HG02840 (cell line): ENCODE results near the gene LUC7L.
A peak's percentile ranks its signal among the peaks of the same experiment; 100 is the strongest.
"Not testable (repeated sequence)": the region's sequence is repeated elsewhere in the genome, so short reads cannot be mapped to it uniquely, and the experiment has no call there.

Source experiments
- ATAC-seq: cut with Tn5 transposase; IDR thresholded peaks from one replicate; pipeline ENCODE4 v1.9.1; 2021; ENCODE audit warnings: mild to moderate bottlenecking, moderate library complexity, moderate number of reproducible peaks; ENCODE audit not compliant: unreplicated experiment, low FRiP score

LUC7L gene

GRCh38 chr16:234468-235305, 5.4 kb upstream of the LUC7L start, which contains the start of gene FAM234A:
FAM234A (plus strand) TSS chr16:234821; CDS start chr16:254414, 19,593 bp downstream.
- peak; percentile 89 for ATAC-seq

GRCh38 chr16:230949-231348, 1.7 kb upstream of the LUC7L start:
- ATAC-seq: no peak

DNA sequence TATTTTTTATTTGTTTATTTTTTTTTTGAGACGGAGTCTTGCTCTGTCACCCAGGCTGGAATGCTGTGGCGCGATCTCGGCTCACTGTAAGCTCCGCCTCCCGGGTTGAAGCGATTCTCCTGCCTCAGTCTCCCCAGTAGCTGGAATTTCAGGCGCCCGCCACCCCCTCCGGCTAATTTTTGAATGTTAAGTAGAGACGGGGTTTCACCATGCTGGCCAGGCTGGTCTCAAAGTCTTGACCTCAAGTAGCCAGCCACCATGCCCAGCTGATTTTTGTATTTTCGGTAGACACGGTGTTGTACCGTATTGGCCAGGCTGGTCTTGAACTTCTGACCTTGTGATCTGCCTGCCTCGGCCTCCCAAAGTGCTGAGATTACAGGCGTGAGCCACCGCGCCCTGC, 1.1 kb upstream of the LUC7L start:
- ATAC-seq: not testable (repeated sequence)

GRCh38 chr16:229731-230281, 557 bp upstream of the LUC7L start:
- no peak for ATAC-seq

DNA sequence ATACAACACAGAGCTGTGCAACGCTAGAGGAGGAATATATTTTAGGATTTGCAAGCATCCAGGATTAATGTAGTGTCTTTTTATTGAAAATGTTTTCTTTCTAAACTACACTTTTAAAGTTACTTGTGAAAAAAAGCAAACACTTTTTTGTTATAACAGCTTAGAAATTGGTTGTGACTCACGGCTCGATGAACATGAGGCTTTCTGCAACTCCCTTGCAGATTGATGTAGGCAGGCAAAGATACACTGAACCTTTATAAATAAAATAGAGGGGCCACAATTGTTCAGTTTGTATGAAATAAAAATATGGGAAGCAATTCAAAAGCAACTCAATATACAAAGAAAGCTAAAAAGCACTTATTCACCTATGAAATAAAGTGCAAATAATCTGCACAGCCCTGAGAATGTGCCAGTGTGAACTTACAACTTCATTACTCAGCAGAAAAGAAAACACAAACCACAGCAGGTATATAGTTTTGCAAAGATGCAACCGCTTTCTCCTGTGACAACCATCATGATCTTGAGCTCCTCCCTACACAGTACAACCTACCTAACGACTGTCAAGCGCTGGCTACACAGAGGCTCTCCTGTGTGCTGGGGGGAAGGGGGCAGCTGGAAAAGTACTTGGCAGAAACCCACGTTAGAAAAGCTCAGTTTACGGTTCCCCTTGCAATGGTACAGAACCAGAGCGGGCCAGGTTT, 948 bp downstream of the LUC7L start:
- peak; percentile 3 for ATAC-seq

DNA sequence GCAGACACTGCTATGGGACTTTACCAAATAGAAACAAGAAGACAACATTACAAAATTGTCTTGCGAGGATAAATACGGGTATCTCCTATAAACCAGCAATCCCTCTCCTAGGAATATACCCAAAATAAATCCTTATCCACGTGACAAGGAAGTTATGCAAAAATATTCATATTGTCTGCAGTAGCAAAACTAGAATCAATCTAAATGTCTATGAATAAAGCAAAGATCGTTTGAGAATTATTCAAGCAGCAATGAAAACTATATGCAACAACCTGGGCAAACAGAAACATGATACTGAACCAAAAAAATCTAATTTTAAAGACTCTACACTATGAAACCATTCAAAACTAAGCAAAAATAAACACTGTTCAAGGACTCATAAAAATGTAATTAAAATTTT, 9.2 kb downstream of the LUC7L start:
- no peak for ATAC-seq

DNA sequence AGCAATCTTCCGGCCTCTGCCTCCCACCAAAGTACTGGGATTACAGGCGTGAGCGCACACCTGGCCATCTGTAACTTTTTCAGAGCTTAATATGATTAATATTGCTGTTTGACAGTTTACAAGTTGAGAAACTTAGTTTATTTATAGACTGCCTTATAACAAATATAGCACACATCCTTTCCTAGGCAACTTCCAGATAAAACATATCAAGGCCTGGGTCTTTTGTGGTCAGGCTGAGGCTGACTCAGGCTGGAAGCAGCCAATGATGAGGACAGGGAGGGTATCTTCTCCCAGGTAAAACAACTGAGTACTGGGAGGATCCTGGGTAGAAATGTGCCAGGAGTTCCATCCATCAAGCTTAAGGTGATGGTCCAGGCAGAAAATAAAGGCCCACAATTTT, 16.2 kb downstream of the LUC7L start:
- no peak for ATAC-seq

DNA sequence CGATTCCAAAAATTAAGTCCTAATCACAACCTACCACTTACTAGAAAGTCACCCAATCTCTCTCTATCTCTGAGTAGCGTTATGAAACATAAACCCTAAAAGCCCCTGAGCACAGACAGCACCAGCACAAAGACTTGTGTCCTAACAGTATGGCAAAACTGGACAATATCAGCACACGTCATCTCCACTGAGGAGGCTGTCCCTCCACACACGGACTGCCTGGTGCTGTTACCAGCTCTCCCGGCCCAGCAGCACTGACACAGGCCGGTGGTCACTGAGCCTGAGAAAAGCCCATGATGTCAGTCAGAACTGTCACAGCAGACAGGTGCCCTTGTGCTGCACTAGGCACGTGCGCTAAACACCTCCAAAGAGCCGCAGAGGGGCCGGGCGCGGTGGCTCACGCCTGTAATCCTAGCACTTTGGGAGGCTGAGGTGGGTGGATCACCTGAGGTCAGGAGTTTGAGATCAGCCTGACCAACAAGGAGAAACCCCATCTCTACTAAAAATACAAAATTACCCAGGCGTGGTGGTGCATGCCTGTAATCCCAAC, 17.5 kb downstream of the LUC7L start:
- ATAC-seq: not testable (repeated sequence)

DNA sequence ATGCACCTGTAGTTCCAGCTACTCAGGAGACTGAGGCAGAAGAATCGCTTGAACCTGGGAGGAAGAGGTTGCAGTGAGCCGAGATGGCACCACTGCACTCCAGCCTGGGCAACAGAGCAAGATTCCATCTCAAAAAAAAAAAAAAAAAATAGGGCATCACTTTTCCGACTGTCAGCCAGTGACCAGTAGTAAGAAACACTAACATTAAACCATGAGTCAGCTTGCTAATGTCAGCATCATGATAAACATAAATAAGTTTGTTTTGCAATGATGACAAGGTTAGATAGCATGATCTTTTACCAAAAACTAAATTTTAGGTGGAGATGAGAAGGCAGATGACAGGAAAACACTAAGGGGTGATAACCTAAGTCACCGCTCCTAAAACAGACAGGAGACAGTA, 19.9 kb downstream of the LUC7L start:
- ATAC-seq: not testable (repeated sequence)

DNA sequence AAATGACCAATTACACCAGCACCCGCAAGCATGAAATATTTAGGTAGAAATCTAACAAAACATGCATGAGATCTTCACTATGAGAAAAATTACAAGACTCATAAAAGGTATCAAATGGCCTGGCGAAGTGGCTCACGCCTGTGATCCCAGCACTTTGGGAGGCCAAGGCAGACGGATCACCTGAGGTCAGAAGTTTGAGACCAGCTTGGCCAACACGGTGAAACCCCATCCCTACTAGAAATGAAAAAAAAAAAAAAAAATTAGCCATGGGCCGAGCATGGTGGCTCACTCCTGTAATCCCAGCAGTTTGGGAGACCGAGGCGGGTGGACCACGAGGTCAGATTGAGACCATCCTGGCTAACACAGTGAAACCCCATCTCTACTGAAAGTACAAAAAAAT, 25.2 kb downstream of the LUC7L start:
- not testable (repeated sequence) for ATAC-seq

- ATAC-seq: no peak
Observed at GRCh38 chr16:203246-203645, 26.0 kb downstream of the LUC7L start.

DNA sequence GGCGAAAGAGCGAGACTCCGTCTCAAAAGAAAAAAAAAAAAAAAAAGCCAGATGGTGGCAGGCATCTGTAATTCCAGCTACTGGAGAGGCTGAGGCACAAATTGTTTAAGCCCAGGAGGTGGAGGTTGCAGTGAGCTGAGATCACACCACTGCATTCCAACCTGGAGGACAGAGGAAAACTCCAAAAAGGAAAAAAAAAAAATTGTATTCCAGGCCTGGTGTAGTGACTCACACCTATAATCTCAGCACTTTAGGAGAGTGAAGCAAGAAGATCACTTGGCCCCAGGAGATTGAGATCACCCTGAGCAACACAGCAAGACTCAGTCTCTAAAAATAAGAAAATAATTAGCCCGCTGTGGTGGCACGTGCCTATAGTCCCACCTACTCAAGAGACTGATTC, 28.9 kb downstream of the LUC7L start:
- no peak for ATAC-seq

GRCh38 chr16:194516-194915, 34.7 kb downstream of the LUC7L start:
- ATAC-seq: no peak

DNA sequence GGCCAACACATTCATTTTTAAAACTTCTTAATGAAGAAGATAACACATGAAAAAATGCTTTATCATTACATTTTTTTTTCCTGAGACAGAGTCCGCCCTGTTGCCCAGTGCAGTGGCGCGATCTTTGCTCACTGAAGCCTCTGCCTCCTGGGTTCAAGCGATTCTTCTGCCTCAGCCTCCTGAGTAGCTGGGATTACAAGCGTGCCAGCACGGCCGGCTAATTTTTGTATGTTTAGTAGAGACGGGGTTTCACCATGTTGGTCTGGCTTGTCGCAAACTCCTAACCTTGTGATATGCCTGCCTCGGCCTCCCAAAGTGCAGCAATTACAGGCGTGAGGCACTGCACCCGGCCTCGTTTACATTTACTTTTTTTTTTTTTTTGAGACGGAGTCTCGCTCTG, 35.8 kb downstream of the LUC7L start:
- ATAC-seq: no peak

DNA sequence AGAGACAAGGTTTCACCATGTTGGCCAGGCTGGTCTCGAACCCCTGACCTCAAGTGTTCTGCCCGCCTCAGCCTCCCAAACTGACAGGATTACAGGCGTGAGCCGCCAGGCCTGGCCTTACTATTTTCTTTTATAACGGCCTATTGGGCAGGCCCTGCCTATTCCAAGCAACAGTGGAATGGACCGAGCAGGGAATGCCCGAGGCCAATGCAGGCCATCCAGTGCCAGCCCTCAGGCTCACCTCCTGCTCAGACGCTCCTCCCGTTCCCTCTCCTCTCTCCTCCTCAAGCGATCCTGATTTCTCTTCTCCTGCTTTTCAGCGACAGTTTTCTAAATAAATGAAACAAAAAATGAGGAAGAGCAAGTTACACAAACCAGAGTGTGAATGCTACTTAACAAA, 36.6 kb downstream of the LUC7L start:
- no peak for ATAC-seq

GRCh38 chr16:191831-192230, 37.4 kb downstream of the LUC7L start:
- no peak for ATAC-seq

DNA sequence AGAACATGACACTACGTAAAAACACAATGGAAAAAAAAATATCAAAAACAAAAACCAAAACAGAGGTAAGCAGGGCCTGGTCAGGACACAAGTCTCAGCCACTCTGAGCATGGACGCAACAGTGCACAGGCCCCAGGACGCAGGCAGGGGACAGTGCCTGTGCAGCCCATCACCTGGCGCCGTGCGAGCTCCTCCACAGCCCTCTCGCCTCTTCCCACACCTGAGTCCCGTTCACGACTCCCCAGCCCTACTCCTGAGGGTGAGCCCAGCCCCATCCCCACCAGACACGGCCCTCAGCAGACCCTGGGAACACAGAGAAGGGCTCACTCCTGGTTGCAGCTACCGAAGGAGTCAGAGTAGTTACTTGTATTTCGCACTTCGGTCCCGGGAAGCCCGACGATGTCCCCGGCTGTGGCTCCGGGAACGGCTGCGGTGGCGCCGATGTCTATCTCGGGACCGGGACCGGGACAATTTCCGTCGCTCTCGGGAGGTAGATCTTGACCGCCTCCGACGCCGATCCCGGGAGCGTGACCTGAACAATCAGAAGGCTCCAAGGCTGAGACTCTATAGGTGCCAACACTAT, 39.6 kb downstream of the LUC7L start:
- ATAC-seq: no peak

DNA sequence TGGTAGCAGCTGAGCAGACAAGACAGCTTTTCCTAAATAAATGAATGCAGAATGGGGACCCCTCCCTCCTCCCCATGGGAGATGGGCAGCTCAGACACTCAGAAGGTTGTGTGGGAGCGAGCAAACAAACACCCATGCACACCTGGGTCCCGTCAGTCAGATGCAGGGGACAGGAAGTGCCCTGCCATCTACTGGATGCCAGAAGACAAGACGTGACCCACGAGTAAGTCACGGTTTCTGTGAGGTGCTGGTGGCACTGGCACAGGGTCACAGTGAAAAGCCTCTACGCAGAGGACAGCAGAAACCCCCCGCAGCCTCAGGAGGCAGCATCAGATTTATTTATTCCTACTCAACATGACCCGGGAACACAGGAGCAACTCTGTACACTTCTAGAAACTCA, 40.6 kb downstream of the LUC7L start:
- ATAC-seq: no peak

- ATAC-seq: no peak
Observed at GRCh38 chr16:187330-187729, 41.9 kb downstream of the LUC7L start.

DNA sequence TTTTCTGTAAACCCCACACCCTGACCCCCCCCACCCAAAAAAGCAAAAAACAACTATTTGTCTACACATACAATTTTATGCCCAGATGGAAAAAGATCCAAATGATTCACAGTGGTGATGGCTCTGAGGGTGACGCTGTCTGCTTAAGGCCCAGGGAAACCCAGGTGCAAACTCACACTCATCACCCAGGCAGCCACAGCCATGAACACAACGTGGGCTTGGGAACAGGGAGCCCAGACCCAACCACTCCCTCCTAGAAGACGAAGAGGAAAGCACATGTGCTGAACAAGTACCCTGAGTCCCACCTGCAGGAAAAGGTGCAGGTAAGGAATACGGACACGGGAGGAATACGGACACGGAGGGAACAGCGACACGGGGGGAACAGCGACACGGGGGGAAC, 43.6 kb downstream of the LUC7L start:
- ATAC-seq: no peak

DNA sequence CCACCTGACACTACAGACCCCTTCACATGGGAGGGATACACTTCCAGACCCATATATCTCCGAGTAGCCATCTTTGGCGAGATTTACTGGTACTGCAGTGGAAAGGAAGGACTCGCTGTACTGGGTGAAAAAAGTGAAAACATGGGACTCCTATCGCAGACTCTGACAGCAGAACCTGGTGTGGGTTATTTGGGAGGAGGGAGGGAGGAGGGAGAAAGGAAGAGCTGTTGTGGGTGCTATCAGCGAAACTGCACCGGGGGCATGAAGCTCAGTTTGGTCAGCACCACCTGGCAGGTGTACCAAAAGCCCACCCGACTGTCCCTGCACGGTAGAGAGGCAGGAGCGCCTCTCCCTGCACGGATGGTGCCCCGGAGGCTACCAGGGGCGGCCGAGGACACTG, 44.0 kb downstream of the LUC7L start:
- no peak for ATAC-seq
